WTC11 (cell line): ENCODE results near the gene ENG. TPM values are rescaled to one million over a fixed set of nuclear protein-coding genes. Genes with fewer than 3 reads are reported as not detected.

Source experiments
- CREM ChIP-seq: sonication (generic); formaldehyde crosslinking; IDR thresholded peaks from 2 replicates; pipeline ENCODE4 v1.8.1; 2022; ENCODE audit warnings: mild to moderate bottlenecking, missing genetic modification reagents, moderate library complexity
- ERG ChIP-seq: fragments of 250-450 bp; sonication (Bioruptor Pico); IDR thresholded peaks from 2 replicates; pipeline ENCODE4 v1.8.0; 2021; ENCODE audit warnings: mild to moderate bottlenecking
- ETV6 ChIP-seq: sonication (generic); formaldehyde crosslinking; IDR thresholded peaks from 2 replicates; pipeline ENCODE4 v1.8.1; 2022; ENCODE audit warnings: mild to moderate bottlenecking, missing genetic modification reagents
- FOXK1 ChIP-seq: sonication (generic); formaldehyde crosslinking; IDR thresholded peaks from 2 replicates; pipeline ENCODE4 v1.8.0; 2022; ENCODE audit warnings: mild to moderate bottlenecking, moderate library complexity, missing genetic modification reagents
- FOXP1 ChIP-seq: sonication (generic); formaldehyde crosslinking; IDR thresholded peaks from 2 replicates; pipeline ENCODE4 v1.8.0; 2022; ENCODE audit warnings: missing genetic modification reagents, mild to moderate bottlenecking, moderate library complexity, borderline replicate concordance
- MXD4 ChIP-seq: fragments of 250-450 bp; sonication (Bioruptor Pico); IDR thresholded peaks from 2 replicates; pipeline ENCODE4 v1.8.0; 2021; ENCODE audit warnings: mild to moderate bottlenecking, moderate library complexity, borderline replicate concordance
- NFYB ChIP-seq: sonication (generic); formaldehyde crosslinking; conservative IDR thresholded peaks from 2 replicates; pipeline ENCODE4 v1.8.0; 2022; ENCODE audit warnings: low read depth, missing genetic modification reagents
- NR1H2 ChIP-seq: sonication (generic); formaldehyde crosslinking; IDR thresholded peaks from 2 replicates; pipeline ENCODE4 v1.9.0; 2021; ENCODE audit warnings: mild to moderate bottlenecking, moderate library complexity, missing genetic modification reagents
- NR2C2 ChIP-seq: sonication (generic); formaldehyde crosslinking; IDR thresholded peaks from 2 replicates; pipeline ENCODE4 v1.8.0; 2022; ENCODE audit warnings: mild to moderate bottlenecking, missing genetic modification reagents
- NR3C1 ChIP-seq: sonication (generic); formaldehyde crosslinking; conservative IDR thresholded peaks from 2 replicates; pipeline ENCODE4 v1.8.1; 2023; ENCODE audit warnings: low read depth, mild to moderate bottlenecking, missing genetic modification reagents
- OVOL2 ChIP-seq: fragments of 250-450 bp; sonication (Bioruptor Pico); IDR thresholded peaks from 2 replicates; pipeline ENCODE4 v1.9.0; 2021; ENCODE audit warnings: mild to moderate bottlenecking, borderline replicate concordance
- RELA ChIP-seq: sonication (generic); formaldehyde crosslinking; IDR thresholded peaks from 2 replicates; pipeline ENCODE4 v1.8.1; 2022; ENCODE audit warnings: missing genetic modification reagents, mild to moderate bottlenecking, borderline replicate concordance
- RORB ChIP-seq: fragments of 250-450 bp; sonication (Bioruptor Pico); IDR thresholded peaks from 2 replicates; pipeline ENCODE4 v1.9.0; 2021; ENCODE audit warnings: mild to moderate bottlenecking
- SMAD4 ChIP-seq: sonication (generic); formaldehyde crosslinking; IDR thresholded peaks from 2 replicates; pipeline ENCODE4 v1.8.0; 2022; ENCODE audit warnings: mild to moderate bottlenecking, missing genetic modification reagents
- TEAD1 ChIP-seq: sonication (generic); formaldehyde crosslinking; IDR thresholded peaks from 2 replicates; pipeline ENCODE4 v1.8.0; 2022; ENCODE audit warnings: mild to moderate bottlenecking, missing genetic modification reagents
- TEAD4 ChIP-seq: sonication (generic); formaldehyde crosslinking; IDR thresholded peaks from 2 replicates; pipeline ENCODE4 v1.8.0; 2022; ENCODE audit warnings: mild to moderate bottlenecking, missing genetic modification reagents
- ZNF121 ChIP-seq: sonication (generic); formaldehyde crosslinking; IDR thresholded peaks from 2 replicates; pipeline ENCODE4 v1.8.0; 2023; ENCODE audit warnings: missing genetic modification reagents
- ZNF219 ChIP-seq: sonication (generic); formaldehyde crosslinking; IDR thresholded peaks from 2 replicates; pipeline ENCODE4 v1.8.0; 2023; ENCODE audit warnings: missing genetic modification reagents, mild to moderate bottlenecking, borderline replicate concordance
- ZNF281 ChIP-seq: sonication (generic); formaldehyde crosslinking; IDR thresholded peaks from 2 replicates; pipeline ENCODE4 v1.8.0; 2023; ENCODE audit warnings: mild to moderate bottlenecking, missing genetic modification reagents
- total RNA-seq: library from RNA; stranded (reverse); gene quantifications from 3 replicates; pipeline ENCODE4 v1.2.3, GENCODE V29; 2021
- TF ChIP-seq, protein P1 (sequence below): sonication (generic); formaldehyde crosslinking; IDR thresholded peaks from 2 replicates; pipeline ENCODE4 v1.8.1; 2022; ENCODE audit warnings: low read depth, mild to moderate bottlenecking, moderate library complexity, missing genetic modification reagents, borderline replicate concordance
- TF ChIP-seq, protein P2 (sequence below): fragments of 250-450 bp; sonication (Bioruptor Pico); IDR thresholded peaks from 2 replicates; pipeline ENCODE4 v2.1.2; 2022; ENCODE audit warnings: mild to moderate bottlenecking, moderate library complexity
- TF ChIP-seq, protein P3 (sequence below): sonication (generic); formaldehyde crosslinking; conservative IDR thresholded peaks from 2 replicates; pipeline ENCODE4 v1.8.1; 2022; ENCODE audit warnings: mild to moderate bottlenecking, missing genetic modification reagents
- TF ChIP-seq, protein P4 (sequence below): sonication (generic); formaldehyde crosslinking; IDR thresholded peaks from 2 replicates; pipeline ENCODE4 v1.8.0; 2023; ENCODE audit warnings: missing genetic modification reagents, mild to moderate bottlenecking, borderline replicate concordance
- TF ChIP-seq, protein P5 (sequence below): sonication (generic); formaldehyde crosslinking; IDR thresholded peaks from 2 replicates; pipeline ENCODE4 v1.8.0; 2023; ENCODE audit warnings: missing genetic modification reagents
- TF ChIP-seq, protein P6 (sequence below): sonication (generic); formaldehyde crosslinking; IDR thresholded peaks from 2 replicates; pipeline ENCODE4 v1.8.0; 2022; ENCODE audit warnings: mild to moderate bottlenecking, missing genetic modification reagents

ENG gene
- total RNA-seq, 1 experiment from 2014 or later, result 4.4 TPM

DNA sequence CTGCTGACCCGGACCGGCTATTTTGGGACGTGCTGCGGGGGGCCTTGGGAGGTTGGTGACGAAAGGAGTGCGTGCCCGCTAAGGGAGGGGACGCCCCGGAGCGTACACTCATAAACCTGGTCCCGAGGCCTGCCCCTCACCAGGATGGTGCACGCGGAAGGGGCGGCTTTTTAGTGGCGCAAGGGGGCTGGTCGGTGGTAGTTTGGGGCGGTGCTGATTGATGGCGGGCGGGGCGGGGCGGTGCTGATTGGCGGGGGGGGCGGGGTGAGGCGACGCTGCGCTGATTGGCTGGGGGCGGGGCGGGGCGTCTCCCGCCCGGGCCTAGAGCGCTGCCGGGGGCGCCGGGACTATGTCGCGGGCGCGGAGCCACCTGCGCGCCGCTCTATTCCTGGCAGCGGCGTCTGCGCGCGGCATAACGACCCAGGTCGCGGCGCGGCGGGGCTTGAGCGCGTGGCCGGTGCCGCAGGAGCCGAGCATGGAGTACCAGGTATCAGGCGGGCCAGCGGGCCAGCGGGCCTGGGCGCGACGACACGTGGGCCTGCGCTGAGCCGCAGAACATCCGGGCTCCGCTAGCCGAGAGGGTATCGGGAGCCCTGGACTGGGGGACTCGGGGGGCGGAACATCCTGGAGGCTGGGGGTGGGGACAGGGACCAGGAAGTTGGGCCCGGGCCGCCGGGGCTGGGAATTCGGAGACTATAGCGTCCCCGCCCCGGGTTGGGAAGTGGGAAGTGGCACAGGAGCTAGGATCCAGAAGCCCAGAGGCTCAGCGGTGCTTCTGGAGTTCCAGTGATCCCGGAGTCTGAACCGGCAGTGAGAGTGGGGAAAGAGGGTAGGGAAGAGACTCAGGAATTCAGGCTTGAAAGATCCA lies 51.6 kb downstream of the ENG start, which contains the start of gene FPGS (continued):
- no peak for TF ChIP-seq MXD4 (CRISPR knock-in tag)
- TF ChIP-seq ZNF281 (CRISPR knock-in tag), result no peak
- TF ChIP-seq ETV6 (CRISPR knock-in tag), result 0 out of 2 replicates have a peak, but pooled peaks have one; percentile 39
- peak; percentile 54; the same call in 1 of the 2 replicates for TF ChIP-seq CREM (CRISPR knock-in tag)
- TF ChIP-seq, protein P1, sequence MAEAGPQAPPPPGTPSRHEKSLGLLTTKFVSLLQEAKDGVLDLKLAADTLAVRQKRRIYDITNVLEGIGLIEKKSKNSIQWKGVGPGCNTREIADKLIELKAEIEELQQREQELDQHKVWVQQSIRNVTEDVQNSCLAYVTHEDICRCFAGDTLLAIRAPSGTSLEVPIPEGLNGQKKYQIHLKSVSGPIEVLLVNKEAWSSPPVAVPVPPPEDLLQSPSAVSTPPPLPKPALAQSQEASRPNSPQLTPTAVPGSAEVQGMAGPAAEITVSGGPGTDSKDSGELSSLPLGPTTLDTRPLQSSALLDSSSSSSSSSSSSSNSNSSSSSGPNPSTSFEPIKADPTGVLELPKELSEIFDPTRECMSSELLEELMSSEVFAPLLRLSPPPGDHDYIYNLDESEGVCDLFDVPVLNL (CRISPR knock-in tag), result peak; percentile 46; the same call in 1 of the 2 replicates
- no peak for TF ChIP-seq RORB (CRISPR knock-in tag)
- peak; percentile 51; the same call in 1 of the 2 replicates for TF ChIP-seq RELA
- TF ChIP-seq FOXP1 (CRISPR knock-in tag), result peak; percentile 85
- TF ChIP-seq, protein P2, sequence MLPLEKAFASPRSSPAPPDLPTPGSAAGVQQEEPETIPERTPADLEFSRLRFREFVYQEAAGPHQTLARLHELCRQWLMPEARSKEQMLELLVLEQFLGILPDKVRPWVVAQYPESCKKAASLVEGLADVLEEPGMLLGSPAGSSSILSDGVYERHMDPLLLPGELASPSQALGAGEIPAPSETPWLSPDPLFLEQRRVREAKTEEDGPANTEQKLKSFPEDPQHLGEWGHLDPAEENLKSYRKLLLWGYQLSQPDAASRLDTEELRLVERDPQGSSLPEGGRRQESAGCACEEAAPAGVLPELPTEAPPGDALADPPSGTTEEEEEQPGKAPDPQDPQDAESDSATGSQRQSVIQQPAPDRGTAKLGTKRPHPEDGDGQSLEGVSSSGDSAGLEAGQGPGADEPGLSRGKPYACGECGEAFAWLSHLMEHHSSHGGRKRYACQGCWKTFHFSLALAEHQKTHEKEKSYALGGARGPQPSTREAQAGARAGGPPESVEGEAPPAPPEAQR, result no peak
- TF ChIP-seq TEAD4 (CRISPR knock-in tag), result peak; percentile 62; the same call in 1 of the 2 replicates
- no peak for TF ChIP-seq NR1H2 (CRISPR knock-in tag)
- TF ChIP-seq FOXK1 (CRISPR knock-in tag), result peak; percentile 71
- TF ChIP-seq SMAD4 (CRISPR knock-in tag), result no peak
- no peak for TF ChIP-seq ZNF219
- TF ChIP-seq NR3C1 (CRISPR knock-in tag), result no peak
- TF ChIP-seq, protein P3, sequence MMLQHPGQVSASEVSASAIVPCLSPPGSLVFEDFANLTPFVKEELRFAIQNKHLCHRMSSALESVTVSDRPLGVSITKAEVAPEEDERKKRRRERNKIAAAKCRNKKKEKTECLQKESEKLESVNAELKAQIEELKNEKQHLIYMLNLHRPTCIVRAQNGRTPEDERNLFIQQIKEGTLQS (CRISPR knock-in tag), result no peak
- TF ChIP-seq NFYB (CRISPR knock-in tag), result 0 out of 2 replicates have a peak, but pooled peaks have one; percentile 38
- TF ChIP-seq, protein P4, sequence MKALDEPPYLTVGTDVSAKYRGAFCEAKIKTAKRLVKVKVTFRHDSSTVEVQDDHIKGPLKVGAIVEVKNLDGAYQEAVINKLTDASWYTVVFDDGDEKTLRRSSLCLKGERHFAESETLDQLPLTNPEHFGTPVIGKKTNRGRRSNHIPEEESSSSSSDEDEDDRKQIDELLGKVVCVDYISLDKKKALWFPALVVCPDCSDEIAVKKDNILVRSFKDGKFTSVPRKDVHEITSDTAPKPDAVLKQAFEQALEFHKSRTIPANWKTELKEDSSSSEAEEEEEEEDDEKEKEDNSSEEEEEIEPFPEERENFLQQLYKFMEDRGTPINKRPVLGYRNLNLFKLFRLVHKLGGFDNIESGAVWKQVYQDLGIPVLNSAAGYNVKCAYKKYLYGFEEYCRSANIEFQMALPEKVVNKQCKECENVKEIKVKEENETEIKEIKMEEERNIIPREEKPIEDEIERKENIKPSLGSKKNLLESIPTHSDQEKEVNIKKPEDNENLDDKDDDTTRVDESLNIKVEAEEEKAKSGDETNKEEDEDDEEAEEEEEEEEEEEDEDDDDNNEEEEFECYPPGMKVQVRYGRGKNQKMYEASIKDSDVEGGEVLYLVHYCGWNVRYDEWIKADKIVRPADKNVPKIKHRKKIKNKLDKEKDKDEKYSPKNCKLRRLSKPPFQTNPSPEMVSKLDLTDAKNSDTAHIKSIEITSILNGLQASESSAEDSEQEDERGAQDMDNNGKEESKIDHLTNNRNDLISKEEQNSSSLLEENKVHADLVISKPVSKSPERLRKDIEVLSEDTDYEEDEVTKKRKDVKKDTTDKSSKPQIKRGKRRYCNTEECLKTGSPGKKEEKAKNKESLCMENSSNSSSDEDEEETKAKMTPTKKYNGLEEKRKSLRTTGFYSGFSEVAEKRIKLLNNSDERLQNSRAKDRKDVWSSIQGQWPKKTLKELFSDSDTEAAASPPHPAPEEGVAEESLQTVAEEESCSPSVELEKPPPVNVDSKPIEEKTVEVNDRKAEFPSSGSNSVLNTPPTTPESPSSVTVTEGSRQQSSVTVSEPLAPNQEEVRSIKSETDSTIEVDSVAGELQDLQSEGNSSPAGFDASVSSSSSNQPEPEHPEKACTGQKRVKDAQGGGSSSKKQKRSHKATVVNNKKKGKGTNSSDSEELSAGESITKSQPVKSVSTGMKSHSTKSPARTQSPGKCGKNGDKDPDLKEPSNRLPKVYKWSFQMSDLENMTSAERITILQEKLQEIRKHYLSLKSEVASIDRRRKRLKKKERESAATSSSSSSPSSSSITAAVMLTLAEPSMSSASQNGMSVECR (CRISPR knock-in tag), result peak; percentile 93; the same call in 1 of the 2 replicates
- TF ChIP-seq, protein P5, sequence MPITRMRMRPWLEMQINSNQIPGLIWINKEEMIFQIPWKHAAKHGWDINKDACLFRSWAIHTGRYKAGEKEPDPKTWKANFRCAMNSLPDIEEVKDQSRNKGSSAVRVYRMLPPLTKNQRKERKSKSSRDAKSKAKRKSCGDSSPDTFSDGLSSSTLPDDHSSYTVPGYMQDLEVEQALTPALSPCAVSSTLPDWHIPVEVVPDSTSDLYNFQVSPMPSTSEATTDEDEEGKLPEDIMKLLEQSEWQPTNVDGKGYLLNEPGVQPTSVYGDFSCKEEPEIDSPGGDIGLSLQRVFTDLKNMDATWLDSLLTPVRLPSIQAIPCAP (CRISPR knock-in tag), result no peak
- TF ChIP-seq NR2C2 (CRISPR knock-in tag), result no peak
- TF ChIP-seq ZNF121 (CRISPR knock-in tag), result peak; percentile 62; the same call in 1 of the 2 replicates
- no peak for TF ChIP-seq OVOL2 (CRISPR knock-in tag)
- TF ChIP-seq TEAD1, result peak; percentile 73
- no peak for TF ChIP-seq ERG (CRISPR knock-in tag)
- TF ChIP-seq, protein P6, sequence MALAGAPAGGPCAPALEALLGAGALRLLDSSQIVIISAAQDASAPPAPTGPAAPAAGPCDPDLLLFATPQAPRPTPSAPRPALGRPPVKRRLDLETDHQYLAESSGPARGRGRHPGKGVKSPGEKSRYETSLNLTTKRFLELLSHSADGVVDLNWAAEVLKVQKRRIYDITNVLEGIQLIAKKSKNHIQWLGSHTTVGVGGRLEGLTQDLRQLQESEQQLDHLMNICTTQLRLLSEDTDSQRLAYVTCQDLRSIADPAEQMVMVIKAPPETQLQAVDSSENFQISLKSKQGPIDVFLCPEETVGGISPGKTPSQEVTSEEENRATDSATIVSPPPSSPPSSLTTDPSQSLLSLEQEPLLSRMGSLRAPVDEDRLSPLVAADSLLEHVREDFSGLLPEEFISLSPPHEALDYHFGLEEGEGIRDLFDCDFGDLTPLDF, result no peak
